NB4 (cell line): ENCODE data around the gene CCR5.

Experiments
- DNase-seq: peaks from one replicate; pipeline ENCODE4 v3.0.0; 2010; ENCODE audit warnings: low read depth
- H3K4me3 ChIP-seq: one replicate; pipeline ENCODE4 v1.5.1; 2011; ENCODE audit warnings: mild to moderate bottlenecking, low read depth, low read length, moderate library complexity
- MYC ChIP-seq: IDR thresholded peaks from 2 replicates; pipeline ENCODE4 v1.6.1; 2011; ENCODE audit warnings: low read depth, low read length
- POLR2A ChIP-seq: IDR thresholded peaks from 2 replicates; pipeline ENCODE4 v1.6.1; 2011; ENCODE audit warnings: mild to moderate bottlenecking; ENCODE audit not compliant: insufficient read length; ENCODE audit errors: extremely low read depth
- TF ChIP-seq, protein P1 (sequence below): IDR thresholded peaks from 2 replicates; pipeline ENCODE4 v1.6.1; 2011; ENCODE audit warnings: low read depth, low read length
- TF ChIP-seq, protein P2 (sequence below): IDR thresholded peaks from one replicate; pipeline ENCODE4 v1.5.1; 2012; ENCODE audit warnings: low read depth, low read length

Gene CCR5

DNA sequence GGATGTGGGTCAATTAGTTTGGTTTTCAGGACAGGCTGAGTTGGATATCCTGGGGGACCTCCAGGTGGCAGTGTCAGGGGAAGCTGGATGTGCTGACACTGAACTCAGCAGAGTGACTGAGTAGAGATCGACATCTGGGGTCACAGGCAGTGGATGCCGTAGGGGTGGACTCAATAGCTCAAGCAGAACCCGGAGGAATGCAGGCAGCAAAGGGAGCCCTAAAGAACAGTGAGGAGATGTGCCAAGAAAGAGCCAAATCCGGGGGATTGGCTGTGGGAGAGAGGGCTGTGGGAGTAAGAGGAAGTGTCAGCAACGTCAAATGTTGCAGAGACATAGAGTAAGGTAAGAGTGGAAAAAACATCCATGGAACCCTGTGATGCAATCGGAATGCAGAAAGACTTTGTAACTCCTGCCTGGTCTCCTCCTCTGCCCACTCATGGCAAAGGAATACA lies 24.5 kb downstream of the CCR5 start:
- no peak overlapping the region for H3K4me3 ChIP-seq
- DNase-seq: peak; percentile 62
- TF ChIP-seq POLR2A: no peak
- no peak for TF ChIP-seq MYC
- TF ChIP-seq, protein P1, sequence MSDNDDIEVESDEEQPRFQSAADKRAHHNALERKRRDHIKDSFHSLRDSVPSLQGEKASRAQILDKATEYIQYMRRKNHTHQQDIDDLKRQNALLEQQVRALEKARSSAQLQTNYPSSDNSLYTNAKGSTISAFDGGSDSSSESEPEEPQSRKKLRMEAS: no peak
- TF ChIP-seq, protein P2, sequence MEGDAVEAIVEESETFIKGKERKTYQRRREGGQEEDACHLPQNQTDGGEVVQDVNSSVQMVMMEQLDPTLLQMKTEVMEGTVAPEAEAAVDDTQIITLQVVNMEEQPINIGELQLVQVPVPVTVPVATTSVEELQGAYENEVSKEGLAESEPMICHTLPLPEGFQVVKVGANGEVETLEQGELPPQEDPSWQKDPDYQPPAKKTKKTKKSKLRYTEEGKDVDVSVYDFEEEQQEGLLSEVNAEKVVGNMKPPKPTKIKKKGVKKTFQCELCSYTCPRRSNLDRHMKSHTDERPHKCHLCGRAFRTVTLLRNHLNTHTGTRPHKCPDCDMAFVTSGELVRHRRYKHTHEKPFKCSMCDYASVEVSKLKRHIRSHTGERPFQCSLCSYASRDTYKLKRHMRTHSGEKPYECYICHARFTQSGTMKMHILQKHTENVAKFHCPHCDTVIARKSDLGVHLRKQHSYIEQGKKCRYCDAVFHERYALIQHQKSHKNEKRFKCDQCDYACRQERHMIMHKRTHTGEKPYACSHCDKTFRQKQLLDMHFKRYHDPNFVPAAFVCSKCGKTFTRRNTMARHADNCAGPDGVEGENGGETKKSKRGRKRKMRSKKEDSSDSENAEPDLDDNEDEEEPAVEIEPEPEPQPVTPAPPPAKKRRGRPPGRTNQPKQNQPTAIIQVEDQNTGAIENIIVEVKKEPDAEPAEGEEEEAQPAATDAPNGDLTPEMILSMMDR: no peak

- no peak overlapping the region for H3K4me3 ChIP-seq
- TF ChIP-seq, protein P2: no peak
- TF ChIP-seq, protein P1: peak; percentile 97
- peak; percentile 67 for TF ChIP-seq MYC
- no peak for TF ChIP-seq POLR2A
- DNase-seq: peak; percentile 70
These were observed 25.2 kb downstream of the CCR5 start for GRCh38 chr3:46395766-46396530.

GRCh38 chr3:46397111-46397510 lies 26.4 kb downstream of the CCR5 start:
- TF ChIP-seq, protein P1: no peak
- TF ChIP-seq POLR2A (no peak), MYC (no peak)
- TF ChIP-seq, protein P2: no peak
- H3K4me3 ChIP-seq: no peak overlapping the region
- no peak for DNase-seq

GRCh38 chr3:46398186-46398955 lies 27.6 kb downstream of the CCR5 start:
- no peak for DNase-seq
- TF ChIP-seq, protein P1: no peak
- no peak for TF ChIP-seq MYC
- no peak for TF ChIP-seq POLR2A
- TF ChIP-seq, protein P2: no peak

DNA sequence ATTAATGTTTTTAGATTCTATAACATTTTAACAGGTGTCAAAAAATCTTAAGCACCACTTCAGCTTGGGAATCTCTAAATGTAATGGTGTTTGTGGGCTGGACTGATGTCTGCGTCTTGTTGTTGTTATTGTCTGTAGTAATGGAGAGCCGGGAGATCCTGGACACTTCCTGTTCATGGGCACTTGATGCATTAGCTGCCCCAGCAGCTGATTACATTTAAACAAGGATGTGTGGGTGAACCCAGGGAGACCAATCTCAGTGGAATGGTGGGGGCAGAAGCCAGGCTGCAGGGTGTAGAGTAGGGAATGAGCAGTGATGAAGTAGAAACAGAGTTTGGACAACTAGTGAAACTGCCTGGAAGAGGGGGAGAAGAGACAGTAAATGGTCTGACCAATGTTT lies 28.4 kb downstream of the CCR5 start:
- H3K4me3 ChIP-seq: no peak overlapping the region
- DNase-seq: no peak
- TF ChIP-seq MYC (no peak), POLR2A (no peak)
- TF ChIP-seq, protein P2: no peak
- TF ChIP-seq, protein P1: no peak

More at GRCh38 chr3:46398186-46398955, 27.6 kb downstream of the CCR5 start:
- H3K4me3 ChIP-seq: no peak overlapping the region
